Glutamatergic neuron (in vitro differentiated cells): Measurements from ENCODE around the gene HIVEP3. TPM values are rescaled to one million over a fixed set of nuclear protein-coding genes. Genes with fewer than 3 reads are reported as not detected.
A peak's percentile ranks its signal among the peaks of the same experiment; 100 is the strongest.
"Not testable (repeated sequence)": the region's sequence is repeated elsewhere in the genome, so short reads cannot be mapped to it uniquely, and the experiment has no call there.

Experiments
- DNase-seq: peaks from one replicate; pipeline ENCODE4 v3.0.0; 2022
- H3K27ac Mint-ChIP-seq: one replicate; pipeline ENCODE4 v1.8.0; 2020; ENCODE audit warnings: mild to moderate bottlenecking, mixed read lengths, inconsistent platforms; ENCODE audit not compliant: unreplicated experiment
- H3K27me3 Mint-ChIP-seq: one replicate; pipeline ENCODE4 v1.8.0; 2020; ENCODE audit warnings: mild to moderate bottlenecking, moderate library complexity, mixed read lengths, inconsistent platforms; ENCODE audit not compliant: unreplicated experiment
- H3K36me3 Mint-ChIP-seq: one replicate; pipeline ENCODE4 v1.8.0; 2020; ENCODE audit warnings: mild to moderate bottlenecking, mixed read lengths, inconsistent platforms; ENCODE audit not compliant: unreplicated experiment
- H3K4me1 Mint-ChIP-seq: one replicate; pipeline ENCODE4 v1.8.0; 2020; ENCODE audit warnings: mild to moderate bottlenecking, low read depth, mixed read lengths, inconsistent platforms; ENCODE audit not compliant: unreplicated experiment
- H3K4me3 Mint-ChIP-seq: one replicate; pipeline ENCODE4 v1.8.0; 2020; ENCODE audit warnings: mild to moderate bottlenecking, mixed read lengths, inconsistent platforms; ENCODE audit not compliant: unreplicated experiment
- H3K9me3 Mint-ChIP-seq: one replicate; pipeline ENCODE4 v1.8.0; 2020; ENCODE audit warnings: mild to moderate bottlenecking, moderate library complexity, mixed read lengths, inconsistent platforms; ENCODE audit not compliant: unreplicated experiment
- total RNA-seq: library from RNA; stranded (reverse); fragmentation: NEBNext Ultra II Directional; extraction: Animal tissue kit (Norgen Biotek cat#: 25700); gene quantifications from one replicate; pipeline ENCODE4 v1.2.1, GENCODE V29; 2021; ENCODE audit not compliant: unreplicated experiment
- TF ChIP-seq, protein P1 (sequence below): fragments of 200-600 bp; sonication (generic); IDR thresholded peaks from one replicate; pipeline ENCODE4 v1.5.0; 2021; ENCODE audit not compliant: partially characterized antibody, unreplicated experiment

HIVEP3 gene
- total RNA-seq, 1 donor from 2014 or later: 15.1 TPM

DNA sequence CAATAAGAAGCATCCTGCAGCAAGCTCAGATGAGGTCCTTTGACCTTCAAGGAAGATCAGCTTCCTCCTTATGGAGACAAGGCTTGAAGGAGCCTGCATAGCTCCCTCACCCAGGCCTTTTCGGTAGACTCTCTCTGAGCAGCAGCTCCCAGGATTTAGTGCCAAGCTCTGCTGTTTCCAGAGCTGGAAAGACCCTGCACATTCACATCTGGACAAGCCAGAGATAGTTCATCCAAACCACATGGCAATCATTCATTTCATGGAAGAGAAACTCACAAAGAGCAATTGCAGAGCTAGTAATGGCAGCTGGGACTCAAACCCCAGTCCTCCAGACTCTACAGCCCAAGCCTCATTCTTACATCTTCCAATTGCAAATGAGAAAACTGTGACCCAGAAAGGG is 357.8 kb downstream of the HIVEP3 start:
- Mint-ChIP-seq H3K36me3 (peaks cover 27% of the 10 kb centered on the region), H3K4me1 (peaks cover 10% of the 10 kb centered on the region), H3K9me3 (peaks cover 9% of the 10 kb centered on the region), H3K27ac (no peak overlapping the region), H3K4me3 (no peak overlapping the region), H3K27me3 (peaks cover 5% of the 10 kb centered on the region)
- DNase-seq: no peak
- TF ChIP-seq, protein P1, sequence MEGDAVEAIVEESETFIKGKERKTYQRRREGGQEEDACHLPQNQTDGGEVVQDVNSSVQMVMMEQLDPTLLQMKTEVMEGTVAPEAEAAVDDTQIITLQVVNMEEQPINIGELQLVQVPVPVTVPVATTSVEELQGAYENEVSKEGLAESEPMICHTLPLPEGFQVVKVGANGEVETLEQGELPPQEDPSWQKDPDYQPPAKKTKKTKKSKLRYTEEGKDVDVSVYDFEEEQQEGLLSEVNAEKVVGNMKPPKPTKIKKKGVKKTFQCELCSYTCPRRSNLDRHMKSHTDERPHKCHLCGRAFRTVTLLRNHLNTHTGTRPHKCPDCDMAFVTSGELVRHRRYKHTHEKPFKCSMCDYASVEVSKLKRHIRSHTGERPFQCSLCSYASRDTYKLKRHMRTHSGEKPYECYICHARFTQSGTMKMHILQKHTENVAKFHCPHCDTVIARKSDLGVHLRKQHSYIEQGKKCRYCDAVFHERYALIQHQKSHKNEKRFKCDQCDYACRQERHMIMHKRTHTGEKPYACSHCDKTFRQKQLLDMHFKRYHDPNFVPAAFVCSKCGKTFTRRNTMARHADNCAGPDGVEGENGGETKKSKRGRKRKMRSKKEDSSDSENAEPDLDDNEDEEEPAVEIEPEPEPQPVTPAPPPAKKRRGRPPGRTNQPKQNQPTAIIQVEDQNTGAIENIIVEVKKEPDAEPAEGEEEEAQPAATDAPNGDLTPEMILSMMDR: no peak

DNA sequence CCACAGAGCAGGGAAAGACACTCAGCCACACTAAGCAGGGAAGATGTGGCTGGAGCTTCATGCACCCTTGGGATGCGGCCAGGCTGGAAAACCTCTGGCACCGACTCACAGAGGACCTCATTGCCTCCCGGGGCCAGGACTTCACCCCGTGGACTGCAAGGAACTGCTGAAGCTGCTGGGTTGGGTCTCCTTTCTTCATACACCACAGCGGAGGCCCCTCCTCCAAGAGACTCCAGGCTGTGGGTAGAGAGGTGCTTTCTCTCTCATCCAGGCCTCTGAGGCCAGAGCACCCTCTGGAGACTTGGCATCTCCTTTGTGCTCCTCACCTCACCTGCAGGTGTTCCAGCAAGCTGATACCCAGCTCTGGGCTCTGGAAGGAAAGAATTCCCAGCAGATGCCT is 358.2 kb downstream of the HIVEP3 start:
- TF ChIP-seq, protein P1: no peak
- Mint-ChIP-seq H3K27ac (no peak overlapping the region), H3K27me3 (peaks cover 5% of the 10 kb centered on the region), H3K4me3 (no peak overlapping the region), H3K36me3 (peaks cover 31% of the 10 kb centered on the region), H3K4me1 (peaks cover 8% of the 10 kb centered on the region), H3K9me3 (peaks cover 12% of the 10 kb centered on the region)
- no peak for DNase-seq

DNA sequence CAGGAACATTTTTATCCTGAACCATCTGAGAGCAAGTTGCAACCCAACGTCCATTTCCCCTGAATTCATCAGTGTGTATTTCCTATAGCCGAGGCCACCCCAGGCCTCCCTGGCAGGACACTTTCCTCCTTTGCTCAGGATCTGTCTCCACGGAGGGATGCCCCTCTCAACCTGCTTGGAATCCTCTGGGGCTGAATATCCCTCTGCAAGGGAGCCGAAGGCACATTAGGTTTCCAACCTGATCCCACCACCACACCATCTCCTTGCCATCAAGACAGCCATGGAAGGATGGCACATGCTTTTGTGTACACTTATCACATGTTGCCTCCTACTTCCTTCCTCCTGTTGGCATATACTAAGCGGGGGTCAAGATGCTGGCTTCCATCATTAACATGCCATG is 359.4 kb downstream of the HIVEP3 start:
- H3K9me3 Mint-ChIP-seq: peaks cover 13% of the 10 kb centered on the region
- no peak overlapping the region for H3K4me3 Mint-ChIP-seq
- peaks cover 36% of the 10 kb centered on the region for H3K36me3 Mint-ChIP-seq
- no peak for DNase-seq
- peaks cover 3% of the 10 kb centered on the region for H3K4me1 Mint-ChIP-seq
- H3K27me3 Mint-ChIP-seq: peaks cover 5% of the 10 kb centered on the region
- TF ChIP-seq, protein P1: no peak
- no peak overlapping the region for H3K27ac Mint-ChIP-seq

DNA sequence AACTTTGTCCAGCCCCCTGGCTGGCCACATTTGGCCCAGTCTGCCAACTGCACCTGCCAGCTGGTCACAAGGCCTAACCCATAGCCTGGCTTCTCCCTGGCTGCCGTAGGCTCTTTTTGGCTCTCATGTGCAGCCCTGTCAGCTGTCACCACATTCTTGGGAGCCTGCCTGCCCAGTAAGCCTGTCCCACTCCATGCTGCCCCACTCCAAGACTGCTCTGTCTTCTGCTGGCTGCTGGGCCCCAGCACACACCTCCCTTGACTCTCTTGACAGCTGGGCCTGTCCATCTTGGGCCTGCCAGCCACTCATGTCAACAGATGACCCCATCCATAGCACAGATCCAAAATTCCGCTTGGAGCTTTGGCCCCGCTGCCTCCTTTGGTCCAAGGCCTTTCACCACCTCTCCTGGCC is 360.0 kb downstream of the HIVEP3 start:
- no peak for DNase-seq
- Mint-ChIP-seq H3K9me3 (peaks cover 13% of the 10 kb centered on the region), H3K27me3 (peaks cover 7% of the 10 kb centered on the region), H3K4me3 (no peak overlapping the region), H3K36me3 (peaks cover 36% of the 10 kb centered on the region), H3K4me1 (peaks cover 3% of the 10 kb centered on the region), H3K27ac (peak overlapping the region; percentile 45)
- TF ChIP-seq, protein P1: no peak

DNA sequence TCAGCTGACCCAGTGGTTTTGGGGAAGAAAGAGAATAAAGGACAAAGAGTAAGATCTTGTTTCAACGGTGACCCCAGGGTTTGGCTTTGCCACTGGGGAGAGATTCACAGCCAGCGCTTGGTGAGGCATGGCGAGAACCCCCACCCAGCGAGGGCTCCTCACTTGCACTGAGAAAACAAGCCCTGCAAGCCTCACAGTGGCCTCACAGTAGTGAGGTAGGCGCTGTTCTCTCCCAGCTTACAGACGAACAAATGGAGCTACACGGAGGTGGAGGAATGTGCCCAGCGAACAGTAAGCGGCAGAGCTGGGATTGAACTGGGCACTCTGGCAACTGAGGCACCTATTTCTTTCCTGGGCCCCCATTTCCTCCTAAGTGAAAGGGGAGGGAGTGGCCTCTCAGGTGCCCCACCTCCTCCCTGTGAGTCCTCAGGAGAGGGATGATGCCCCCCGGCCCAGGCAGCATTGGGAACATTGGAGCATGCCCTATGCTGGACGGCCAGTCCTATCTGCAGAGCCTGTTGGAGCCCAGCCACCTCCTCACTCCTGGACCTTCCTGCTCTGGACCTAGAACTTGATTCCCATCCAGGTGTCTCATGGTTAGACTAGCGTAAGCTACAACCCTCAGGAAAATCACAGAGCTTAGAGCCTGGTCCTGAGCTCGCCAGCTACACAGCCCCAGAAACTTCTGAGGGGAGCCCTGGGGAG is 360.8 kb downstream of the HIVEP3 start:
- Mint-ChIP-seq H3K4me1 (peaks cover 3% of the 10 kb centered on the region), H3K36me3 (peaks cover 35% of the 10 kb centered on the region), H3K4me3 (no peak overlapping the region), H3K27me3 (peaks cover 5% of the 10 kb centered on the region), H3K27ac (no peak overlapping the region), H3K9me3 (peaks cover 13% of the 10 kb centered on the region)
- TF ChIP-seq, protein P1: no peak
- DNase-seq: no peak

DNA sequence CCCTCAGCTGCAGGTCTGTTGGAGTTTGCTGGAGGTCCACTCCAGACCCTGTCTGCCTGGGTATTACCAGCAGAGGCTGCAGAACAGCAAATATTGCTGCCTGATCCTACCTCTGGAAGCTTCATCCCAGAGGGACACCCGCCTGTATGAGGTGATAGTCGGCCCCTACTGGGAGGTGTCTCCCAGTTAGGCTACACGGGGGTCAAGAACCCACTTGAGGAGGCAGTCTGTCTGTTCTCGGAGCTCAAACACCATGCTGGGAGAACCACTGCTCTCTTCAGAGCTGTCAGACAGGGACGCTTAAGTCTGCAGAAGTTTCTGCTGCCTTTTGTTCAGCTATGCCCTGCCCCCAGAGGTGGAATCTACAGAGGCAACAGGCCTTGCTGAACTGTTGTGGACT is 364.0 kb downstream of the HIVEP3 start:
- not testable (repeated sequence) for H3K27me3 Mint-ChIP-seq, H3K4me3 Mint-ChIP-seq, H3K27ac Mint-ChIP-seq, DNase-seq, H3K4me1 Mint-ChIP-seq
- H3K36me3 Mint-ChIP-seq: peaks cover 30% of the 10 kb centered on the region
- peaks cover 14% of the 10 kb centered on the region for H3K9me3 Mint-ChIP-seq
